ENCODE measurements around the gene TNFRSF8. TPM values are rescaled to one million over a fixed set of nuclear protein-coding genes. Genes with fewer than 3 reads are reported as not detected.

The TNFRSF8 gene
- total RNA-seq, 2 experiments from 2014 or later = 1.5 to 1.8 TPM

DNA sequence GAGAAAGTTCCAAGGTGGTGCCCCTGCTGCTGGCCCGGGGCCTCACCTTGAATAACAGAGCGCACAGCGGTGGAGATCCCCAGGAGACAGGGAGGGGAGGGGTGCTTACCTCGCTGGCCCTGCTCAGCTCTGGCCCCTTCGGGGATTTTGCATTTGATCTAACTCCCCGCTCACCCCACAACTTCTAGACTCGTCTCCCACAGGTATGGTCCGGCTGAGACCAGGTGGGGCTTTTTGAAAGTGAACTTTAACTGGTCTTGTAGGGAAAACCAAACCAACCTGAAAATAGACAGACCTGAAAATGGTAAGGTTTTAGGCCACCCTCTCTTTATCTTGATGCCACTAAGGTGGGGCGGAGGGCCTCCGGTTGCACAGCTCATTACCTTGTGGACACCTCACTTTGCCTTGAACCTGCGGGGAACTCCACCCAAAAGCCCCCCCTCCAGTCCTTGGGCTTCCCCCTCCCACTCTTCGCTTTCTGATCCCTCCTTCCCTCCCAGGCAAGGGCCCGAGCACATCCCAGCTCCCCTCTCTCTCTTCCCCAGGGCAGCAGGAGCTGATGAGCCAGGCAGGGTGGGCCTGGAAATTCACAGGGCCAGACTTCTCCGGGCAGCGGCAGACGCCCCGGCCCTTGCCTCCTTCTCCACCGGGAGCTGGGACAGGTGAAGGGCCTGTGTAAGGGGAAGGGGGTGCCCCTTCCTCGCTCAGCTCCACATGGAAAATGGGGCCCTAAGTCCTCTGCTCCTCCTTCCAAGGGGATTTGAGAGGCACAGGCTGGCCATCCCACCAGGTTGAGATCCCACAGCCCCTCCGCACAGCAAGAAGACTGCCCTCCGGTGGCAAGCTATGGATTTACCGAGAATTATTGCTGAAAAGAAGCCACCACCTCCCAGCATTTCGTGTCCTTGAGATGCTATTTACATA is 16.1 kb downstream of the TNFRSF8 start:
- H3K4me3 Mint-ChIP-seq = no peak overlapping the region
- H3K4me1 Mint-ChIP-seq (ENCODE audit: low read depth) = peaks cover 22% of the 10 kb centered on the region
- DNase-seq (peak; percentile 75), ATAC-seq (peak; percentile 79)
- intact Hi-C loops (cut with micrococcal nuclease) = no loop called here
- peaks cover 6% of the 10 kb centered on the region for H3K36me3 Mint-ChIP-seq (ENCODE audit: low read depth)
- H3K27me3 Mint-ChIP-seq = peaks cover 2% of the 10 kb centered on the region
- ChIA-PET CTCF (interaction anchor here (0.7 to 3.1 kb wide), 27 partner anchors 8 to 155 kb away, joined by 3 to 21 read pairs (median 4); partner anchors contain the start of gene MIIP), POLR2A (interaction anchor here (0.7 to 3.8 kb wide), 6 partner anchors 9 to 170 kb away, joined by 3 to 32 read pairs (median 3); partner anchors contain the start of gene TNFRSF8)
- peak overlapping the region; percentile 20 for H3K27ac Mint-ChIP-seq
- H3K9me3 Mint-ChIP-seq = peaks cover 20% of the 10 kb centered on the region
- peak; percentile 75 for TF ChIP-seq CTCF (IDR thresholded peaks at IDR 0.05)

- ChIA-PET CTCF (interaction anchor here (0.7 to 3.1 kb wide), 17 partner anchors 8 to 154 kb away, joined by 3 to 21 read pairs (median 5); partner anchors contain the start of gene MIIP), POLR2A (interaction anchor here (1.0 to 3.8 kb wide), 6 partner anchors 17 to 171 kb away, joined by 3 to 32 read pairs (median 3); partner anchors contain the start of gene TNFRSF8)
- intact Hi-C loops (cut with micrococcal nuclease) = no loop called here
- ATAC-seq = no peak
- Mint-ChIP-seq H3K27ac (no peak overlapping the region), H3K36me3 (ENCODE audit: low read depth) (peaks cover 6% of the 10 kb centered on the region), H3K4me3 (no peak overlapping the region), H3K9me3 (peaks cover 20% of the 10 kb centered on the region), H3K4me1 (ENCODE audit: low read depth) (peaks cover 22% of the 10 kb centered on the region), H3K27me3 (peaks cover 2% of the 10 kb centered on the region)
- no peak for TF ChIP-seq CTCF (IDR thresholded peaks at IDR 0.05)
- no peak for DNase-seq
These were observed 17.1 kb downstream of the TNFRSF8 start for GRCh38 chr1:12080156-12080555.

GRCh38 chr1:12080773-12081556 is 17.9 kb downstream of the TNFRSF8 start:
- intact Hi-C loops (cut with micrococcal nuclease) = no loop called here
- TF ChIP-seq CTCF (IDR thresholded peaks at IDR 0.05) = no peak
- ChIA-PET CTCF (interaction anchor here (1.2 to 3.1 kb wide), 6 partner anchors 8 to 56 kb away, joined by 4 to 21 read pairs (median 8); no protein-coding TSS in a partner anchor), POLR2A (interaction anchor here (1.1 to 3.8 kb wide), 4 partner anchors 21 to 172 kb away, joined by 3 to 32 read pairs (median 4); no protein-coding TSS in a partner anchor)
- peaks cover 6% of the 10 kb centered on the region for H3K36me3 Mint-ChIP-seq (ENCODE audit: low read depth)
- H3K4me3 Mint-ChIP-seq = no peak overlapping the region
- H3K9me3 Mint-ChIP-seq = peaks cover 20% of the 10 kb centered on the region
- DNase-seq = no peak
- peaks cover 22% of the 10 kb centered on the region for H3K4me1 Mint-ChIP-seq (ENCODE audit: low read depth)
- no peaks in the 10 kb centered on the region for H3K27me3 Mint-ChIP-seq
- ATAC-seq = no peak
- H3K27ac Mint-ChIP-seq = peak overlapping the region; percentile 80

DNA sequence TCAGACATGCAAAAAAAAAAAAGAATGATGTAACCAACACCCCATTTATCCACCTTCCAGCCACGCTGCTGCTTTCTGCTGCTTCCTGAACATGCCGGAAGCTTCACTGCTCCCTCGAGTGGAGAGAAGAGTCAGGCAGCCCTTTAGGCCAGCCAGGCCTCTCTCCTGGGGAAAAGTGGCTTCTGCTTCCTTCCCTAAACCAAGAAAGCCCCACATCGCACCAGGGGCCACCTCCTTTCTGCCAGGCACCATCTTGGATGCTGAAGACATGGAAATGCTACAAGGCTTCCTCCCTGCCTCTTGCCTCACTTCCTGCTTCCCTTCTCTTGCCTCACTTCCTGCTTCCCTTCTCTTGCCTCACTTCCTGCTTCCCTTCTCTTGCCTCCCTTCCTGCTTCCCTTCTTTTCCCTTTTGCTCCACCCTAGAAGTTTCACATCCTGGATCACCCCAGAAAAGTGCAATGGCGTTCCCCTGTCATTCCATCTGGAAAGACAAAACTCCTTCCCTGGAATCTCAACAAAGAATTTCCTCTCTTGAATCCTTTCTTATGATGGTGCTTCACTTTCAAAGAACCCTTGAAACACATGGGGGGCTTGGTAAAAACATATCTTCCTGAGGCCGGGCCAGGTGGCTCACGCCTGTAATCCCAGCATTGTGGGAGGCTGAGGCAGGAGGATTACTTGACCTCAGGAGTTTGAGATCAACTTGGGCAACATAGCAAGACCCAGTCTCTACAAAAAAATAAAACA is 18.7 kb downstream of the TNFRSF8 start:
- intact Hi-C loops (cut with micrococcal nuclease) = no loop called here
- peaks cover 10% of the 10 kb centered on the region for H3K36me3 Mint-ChIP-seq (ENCODE audit: low read depth)
- TF ChIP-seq CTCF (IDR thresholded peaks at IDR 0.05) = no peak
- DNase-seq (no peak), ATAC-seq (no peak)
- no peak overlapping the region for H3K4me3 Mint-ChIP-seq
- ChIA-PET POLR2A (interaction anchor here (3.8 kb wide), 1 partner anchor 173 kb away, joined by 32 read pairs; no protein-coding TSS in a partner anchor), CTCF (no interaction called here)
- H3K4me1 Mint-ChIP-seq (ENCODE audit: low read depth) = peaks cover 29% of the 10 kb centered on the region
- peaks cover 24% of the 10 kb centered on the region for H3K9me3 Mint-ChIP-seq
- H3K27me3 Mint-ChIP-seq = no peaks in the 10 kb centered on the region
- peak overlapping the region; percentile 80 for H3K27ac Mint-ChIP-seq
